Right lobe of liver (tissue), 6 donors: ENCODE data around the gene SPTBN2. TPM values are rescaled to one million over a fixed set of nuclear protein-coding genes. Genes with fewer than 3 reads are reported as not detected.

ENCODE experiments used
- ATAC-seq, 4 donors: fragments of 200-7000 bp; cut with Tn5 transposase; one replicate each; pipeline ENCODE4 v1.9.1; 2020; ENCODE audit warnings: mild to moderate bottlenecking in 4 of 4, moderate library complexity in 4 of 4
- DNase-seq, 3 donors: peaks; one replicate each; pipeline ENCODE4 v3.0.0-alpha.2; 2020
- H3K27ac ChIP-seq, 3 donors: fragments of 200-600 bp; one replicate each; pipeline ENCODE4 v1.8.0; 2022
- H3K27me3 ChIP-seq, 2 donors: fragments of 200-600 bp; one replicate each; pipeline ENCODE4 v1.8.0; 2022
- H3K36me3 ChIP-seq, 4 donors: fragments of 200-600 bp; sonication (generic) in 1 of 4; one replicate each; pipeline versions ENCODE4 v1.5.1 to v1.8.0; 2017 to 2022; ENCODE audit warnings: control low read depth in 1 of 4
- H3K4me1 ChIP-seq, 4 donors: fragments of 200-600 bp; sonication (generic) in 1 of 4; one replicate each; pipeline versions ENCODE4 v1.5.1 to v1.8.0; 2017 to 2022; ENCODE audit warnings: control low read depth in 1 of 4
- H3K4me3 ChIP-seq, 3 donors: fragments of 200-600 bp; one replicate each; pipeline ENCODE4 v1.8.0; 2022
- H3K9me3 ChIP-seq, 4 donors: fragments of 200-600 bp; sonication (generic) in 1 of 4; one replicate each; pipeline versions ENCODE4 v1.5.1 to v1.8.0; 2017 to 2022; ENCODE audit warnings: control low read depth in 1 of 4
- CTCF ChIP-seq, 4 donors: fragments of 200-600 bp in 3 of 4; fragments of 450-650 bp in 1 of 4; IDR thresholded peaks; one replicate each; pipeline versions ENCODE4 v1.5.1 to v1.8.0; 2016 to 2022; ENCODE audit warnings: antibody characterized with exemption in 4 of 4, mild to moderate bottlenecking in 2 of 4
- POLR2A ChIP-seq: fragments of 450-650 bp; IDR thresholded peaks from one replicate; pipeline ENCODE4 v1.6.1; 2017; ENCODE audit warnings: antibody characterized with exemption, mild to moderate bottlenecking
- WGBS: methylation state at CpG from one replicate; pipeline ENCODE4 v1.1.6; 2018; ENCODE audit warnings: low coverage, low lambda C conversion rate; ENCODE audit not compliant: insufficient coverage; ENCODE audit errors: missing lambda C conversion rate; 5-methylcytosine and 5-hydroxymethylcytosine counted together
- intact Hi-C, 2 donors: fragments of 100-400 bp; cut with DNase I; formaldehyde crosslinking; loops; one replicate each; pipeline versions ENCODE4 v1.11.2 to v1.14.1; 2022
- total RNA-seq, 6 experiments: library from RNA; depleted of rRNA in 2 of 6; stranded (reverse); fragments of >200 nt in 2 of 6; fragmentation: NEBNext Ultra II Directional in 3 of 6; extraction: Animal tissue kit (Norgen Biotek cat#: 25700) in 3 of 6; gene quantifications; one replicate each; pipeline versions ENCODE4 v1.1.0 to v1.2.4, GENCODE V29; 2016 to 2023
- donor health status: DM: no; HTN: yes; CAD: no.
- donor health status: DM: no; HTN: no; CAD: no.
- donor health status: DM: no; HTN: no; CAD: no.
- donor health status: DM: no; HTN: yes; CAD: no.
- donor health status: DM: no; HTN: yes; CAD: no.

SPTBN2 gene
- total RNA-seq, 6 experiments from 2014 or later, result 20.7 to 67.1 (median 50.7) TPM

GRCh38 chr11:66683877-66684276 lies 45.1 kb downstream of the SPTBN2 start:
- intact Hi-C loops, result loop anchor here in 1 of 2 donors (5.0 kb wide), 1 partner anchor 102 kb away; no protein-coding TSS in a partner anchor
- TF ChIP-seq POLR2A (no peak), CTCF (IDR thresholded peaks at IDR 0.05) (no peak)
- WGBS, result 87% methylated on average over 8 of the region's 8 CpGs
- Histone ChIP-seq H3K27ac (no peak overlapping the region), H3K9me3 (no peaks in the 10 kb centered on the region), H3K4me1 (no peaks in the 10 kb centered on the region), H3K27me3 (no peaks in the 10 kb centered on the region), H3K36me3 (peaks cover 0 to 19% (median 4%) of the 10 kb centered on the region in 4 donors), H3K4me3 (no peak overlapping the region)
- ATAC-seq (no peak), DNase-seq (no peak)

GRCh38 chr11:66680966-66681645 lies 47.9 kb downstream of the SPTBN2 start:
- ATAC-seq (no peak), DNase-seq (no peak)
- H3K27me3 ChIP-seq, result no peaks in the 10 kb centered on the region
- H3K36me3 ChIP-seq, result no peaks in the 10 kb centered on the region
- H3K9me3 ChIP-seq, result no peaks in the 10 kb centered on the region
- no peak overlapping the region for H3K27ac ChIP-seq
- TF ChIP-seq CTCF (IDR thresholded peaks at IDR 0.05), result no peak
- TF ChIP-seq POLR2A, result no peak
- 86% methylated on average over 7 of the region's 7 CpGs for WGBS
- intact Hi-C loops, result loop anchor here in 1 of 2 donors (5.0 kb wide), 1 partner anchor 99 kb away; no protein-coding TSS in a partner anchor
- H3K4me3 ChIP-seq, result no peak overlapping the region
- H3K4me1 ChIP-seq, result peaks cover 0 to 6% (median 2%) of the 10 kb centered on the region in 4 donors

GRCh38 chr11:66677599-66678375 lies 51.2 kb downstream of the SPTBN2 start, which contains the start of gene RBM4B:
Gene RBM4B (minus strand): TSS chr11:66677887. CDS start chr11:66677079, 808 bp downstream.
- intact Hi-C loops, result loop anchor here (5.0 kb wide), 2 partner anchors 85 to 100 kb away; partner anchors contain the start of genes CCDC87 (in 1 of the 2) and CCS (in 1 of the 2)

More at GRCh38 chr11:66677599-66678375, 51.2 kb downstream of the SPTBN2 start, which contains the start of gene RBM4B:
- ATAC-seq (peak; percentile 96 to 98 (median 96)), DNase-seq (peak; percentile 97)
- peaks cover 0 to 23% (median 3%) of the 10 kb centered on the region in 4 donors for H3K4me1 ChIP-seq
- no peaks in the 10 kb centered on the region for H3K27me3 ChIP-seq
- no peaks in the 10 kb centered on the region for H3K36me3 ChIP-seq
- peak within 1 kb of the TSS; percentile 64 to 72 (median 66) for H3K4me3 ChIP-seq
- peak within 1 kb of the TSS; percentile 77 to 83 (median 79) for H3K27ac ChIP-seq
- no peaks in the 10 kb centered on the region for H3K9me3 ChIP-seq
- TF ChIP-seq CTCF (IDR thresholded peaks at IDR 0.05) (no peak), POLR2A (peak; percentile 76)
- 1% methylated on average over 18 of the region's 61 CpGs for WGBS
